Measurements from ENCODE around the gene SLC6A6. TPM values are rescaled to one million over a fixed set of nuclear protein-coding genes. Genes with fewer than 3 reads are reported as not detected.

SLC6A6 gene
- polyA plus RNA-seq, 1 of the 3 experiments (the other 2 are of a cell fraction), result 19.1 TPM

- H3K27me3 ChIP-seq (ENCODE audit: insufficient read depth), result no peaks in the 10 kb centered on the region; the same call in 1 of the 2 replicates
- 52% methylated on average over 7 of the region's 7 CpGs for WGBS (ENCODE audit: low lambda C conversion rate)
- H4K20me1 ChIP-seq (ENCODE audit: insufficient read depth), result no peaks in the 10 kb centered on the region
- no peaks in the 10 kb centered on the region for H3K4me1 ChIP-seq (ENCODE audit: control insufficient read depth in 1 of 2, insufficient read depth in 2 of 2, low read depth in 1 of 2, low read length in 1 of 2)
- no peak overlapping the region for H3K4me3 ChIP-seq (ENCODE audit: low read depth in 2 of 2, low read length in 1 of 2)
- TF ChIP-seq RXRA (IDR thresholded peaks at IDR 0.05; ENCODE audit: borderline replicate concordance, low read depth) (no peak), NFIC (IDR thresholded peaks at IDR 0.05; ENCODE audit: borderline replicate concordance) (no peak), CHD2 (IDR thresholded peaks at IDR 0.05; ENCODE audit: low read length, partially characterized antibody) (no peak), MAX (IDR thresholded peaks at IDR 0.05; ENCODE audit: low read depth) (no peak), USF2 (IDR thresholded peaks at IDR 0.05; ENCODE audit: borderline replicate concordance, low read depth, low read length) (no peak), USF1 (IDR thresholded peaks at IDR 0.05; ENCODE audit: borderline replicate concordance, low read depth) (no peak), SIN3A (IDR thresholded peaks at IDR 0.05; ENCODE audit: borderline replicate concordance, low read depth, low read length) (no peak), RCOR1 (IDR thresholded peaks at IDR 0.05; ENCODE audit: low read length) (no peak), TCF12 (IDR thresholded peaks at IDR 0.05) (no peak), TAF1 (IDR thresholded peaks at IDR 0.05; ENCODE audit: borderline replicate concordance, low read depth, low read length) (no peak), EP300 (IDR thresholded peaks at IDR 0.05; ENCODE audit: borderline replicate concordance in 1 of 2, low read depth in 1 of 2, low read length in 1 of 2) (no peak), ZBTB33 (IDR thresholded peaks at IDR 0.05; ENCODE audit: borderline replicate concordance, low read depth) (no peak)
- no peak overlapping the region for H3K4me2 ChIP-seq
- no peaks in the 10 kb centered on the region for H3K9me3 ChIP-seq
- H3K36me3 ChIP-seq (replicated peaks in 1 of 2; ENCODE audit: control insufficient read depth in 1 of 2, insufficient read depth in 2 of 2, low read length in 1 of 2), result no peaks in the 10 kb centered on the region
- no peak overlapping the region for H3K9ac ChIP-seq
- DNase-seq, result no peak
- POLR2A ChIA-PET, result no interaction called here
- no peak overlapping the region for H3K27ac ChIP-seq (ENCODE audit: low read depth in 2 of 2, low read length in 1 of 2)
- no peak overlapping the region for H2AFZ ChIP-seq (ENCODE audit: low read depth)
- CTCF ChIA-PET, result interaction anchor here (0.8 to 5.0 kb wide), 6 partner anchors 10 to 272 kb away, joined by 3 to 38 read pairs (median 4); no protein-coding TSS in a partner anchor
- no peaks in the 10 kb centered on the region for H3F3A ChIP-seq (replicated peaks; ENCODE audit: insufficient read depth)
- no peaks in the 10 kb centered on the region for H3K79me2 ChIP-seq (ENCODE audit: insufficient read depth)
- no peaks in the 10 kb centered on the region for H3K9me2 ChIP-seq
These were observed 116.0 kb downstream of the SLC6A6 start for GRCh38 chr3:14518432-14518802.

GRCh38 chr3:14518893-14519292, 116.5 kb downstream of the SLC6A6 start:
- ChIA-PET CTCF (interaction anchor here (0.8 to 5.0 kb wide), 7 partner anchors 10 to 402 kb away, joined by 3 to 38 read pairs (median 3); no protein-coding TSS in a partner anchor), POLR2A (no interaction called here)
- DNase-seq, result no peak
- Histone ChIP-seq H2AFZ (ENCODE audit: low read depth) (no peak overlapping the region), H3K27me3 (ENCODE audit: insufficient read depth) (no peaks in the 10 kb centered on the region; the same call in 1 of the 2 replicates), H3K27ac (ENCODE audit: low read depth in 2 of 2, low read length in 1 of 2) (no peak overlapping the region), H3K9me2 (no peaks in the 10 kb centered on the region), H3K9me3 (no peaks in the 10 kb centered on the region), H3F3A (replicated peaks; ENCODE audit: insufficient read depth) (no peaks in the 10 kb centered on the region), H3K79me2 (ENCODE audit: insufficient read depth) (no peaks in the 10 kb centered on the region), H3K36me3 (replicated peaks in 1 of 2; ENCODE audit: control insufficient read depth in 1 of 2, insufficient read depth in 2 of 2, low read length in 1 of 2) (no peaks in the 10 kb centered on the region), H3K4me2 (no peak overlapping the region), H3K4me1 (ENCODE audit: control insufficient read depth in 1 of 2, insufficient read depth in 2 of 2, low read depth in 1 of 2, low read length in 1 of 2) (no peaks in the 10 kb centered on the region), H4K20me1 (ENCODE audit: insufficient read depth) (no peaks in the 10 kb centered on the region), H3K4me3 (ENCODE audit: low read depth in 2 of 2, low read length in 1 of 2) (no peak overlapping the region), H3K9ac (no peak overlapping the region)
- no peak for TF ChIP-seq POLR2AphosphoS5 (IDR thresholded peaks at IDR 0.05; ENCODE audit: low read depth, low read length)
- no peak for TF ChIP-seq RAD21 (IDR thresholded peaks at IDR 0.05; ENCODE audit: low read length)
- TF ChIP-seq TEAD4 (IDR thresholded peaks at IDR 0.05; ENCODE audit: borderline replicate concordance, insufficient read depth), result no peak
- WGBS (ENCODE audit: low lambda C conversion rate), result 69% methylated on average over 11 of the region's 11 CpGs

Measured in SK-N-SH (cell line).